Tibial nerve (tissue), 4 donors: ENCODE measurements around the gene PANX2. TPM values are rescaled to one million over a fixed set of nuclear protein-coding genes. Genes with fewer than 3 reads are reported as not detected.

Source experiments
- DNase-seq, 2 donors: peaks; one replicate each; pipeline ENCODE4 v3.0.0-alpha.2; 2019; ENCODE audit warnings: low spot score in 2 of 2
- H3K27ac ChIP-seq, 4 donors: fragments of 200-600 bp; sonication (generic) in 3 of 4; one replicate each; pipeline ENCODE4 v1.5.1; 2017 to 2019; ENCODE audit warnings: mild to moderate bottlenecking in 1 of 4
- H3K27me3 ChIP-seq, 2 donors: fragments of 200-600 bp; sonication (generic) in 1 of 2; one replicate each; pipeline versions ENCODE4 v1.5.1 to v1.6.0; 2017 to 2019
- H3K36me3 ChIP-seq, 3 donors: fragments of 200-600 bp; sonication (generic); one replicate each; pipeline ENCODE4 v1.5.1; 2018 to 2019
- H3K4me1 ChIP-seq, 4 donors: fragments of 200-600 bp; sonication (generic) in 3 of 4; one replicate each; pipeline ENCODE4 v1.5.1; 2017 to 2019
- H3K4me3 ChIP-seq, 4 donors: fragments of 200-600 bp; sonication (generic) in 3 of 4; one replicate each; pipeline ENCODE4 v1.5.1; 2017 to 2019; ENCODE audit warnings: mild to moderate bottlenecking in 1 of 4, moderate library complexity in 1 of 4
- H3K9me3 ChIP-seq, 4 donors: fragments of 200-600 bp; sonication (generic) in 3 of 4; one replicate each; pipeline ENCODE4 v1.5.1; 2017 to 2019
- EP300 ChIP-seq, 2 donors: sonication (generic); formaldehyde crosslinking; IDR thresholded peaks; one replicate each; pipeline ENCODE4 v1.6.1; 2017; ENCODE audit warnings: antibody characterized with exemption in 2 of 2, mild to moderate bottlenecking in 1 of 2
- POLR2A ChIP-seq, 2 donors: fragments of 450-650 bp; IDR thresholded peaks; one replicate each; pipeline ENCODE4 v1.6.1; 2017; ENCODE audit warnings: antibody characterized with exemption in 2 of 2, mild to moderate bottlenecking in 2 of 2, moderate library complexity in 2 of 2
- WGBS, 2 donors: methylation state at CpG; one replicate each; pipeline ENCODE4 v1.1.5; 2018; 5-methylcytosine and 5-hydroxymethylcytosine counted together
- total RNA-seq, 4 donors: library from RNA; depleted of rRNA; stranded (reverse); fragments of >200 nt; gene quantifications; one replicate each; pipeline ENCODE4 v1.1.0, GENCODE V29; 2016
- TF ChIP-seq, protein P1 (sequence below), 5 experiments: fragments of 200-600 bp in 3 of 5; fragments of 450-650 bp in 2 of 5; sonication (generic) in 3 of 5; IDR thresholded peaks; one replicate each; pipeline ENCODE4 v1.5.1; 2016 to 2019; ENCODE audit warnings: antibody characterized with exemption in 5 of 5, mild to moderate bottlenecking in 3 of 5, moderate library complexity in 2 of 5

The PANX2 gene
- total RNA-seq, 4 donors from 2014 or later = 0.30 TPM; not detected in 3

GRCh38 chr22:50219800-50220602, 49.5 kb downstream of the PANX2 start:
- H3K4me3 ChIP-seq = no peak overlapping the region
- DNase-seq = no peak
- no peaks in the 10 kb centered on the region for H3K27me3 ChIP-seq
- H3K27ac ChIP-seq = no peak overlapping the region
- no peaks in the 10 kb centered on the region for H3K9me3 ChIP-seq
- peaks cover 0 to 24% (median 0%) of the 10 kb centered on the region in 4 donors for H3K4me1 ChIP-seq
- 85 to 89% methylated on average over 9 to 21 of the region's 25 CpGs for WGBS, 2 donors
- H3K36me3 ChIP-seq = peaks cover 9 to 100% (median 61%) of the 10 kb centered on the region in 3 donors
- TF ChIP-seq EP300 (IDR thresholded peaks at IDR 0.05) = no peak
- TF ChIP-seq POLR2A (IDR thresholded peaks at IDR 0.05) = no peak
- TF ChIP-seq, protein P1, sequence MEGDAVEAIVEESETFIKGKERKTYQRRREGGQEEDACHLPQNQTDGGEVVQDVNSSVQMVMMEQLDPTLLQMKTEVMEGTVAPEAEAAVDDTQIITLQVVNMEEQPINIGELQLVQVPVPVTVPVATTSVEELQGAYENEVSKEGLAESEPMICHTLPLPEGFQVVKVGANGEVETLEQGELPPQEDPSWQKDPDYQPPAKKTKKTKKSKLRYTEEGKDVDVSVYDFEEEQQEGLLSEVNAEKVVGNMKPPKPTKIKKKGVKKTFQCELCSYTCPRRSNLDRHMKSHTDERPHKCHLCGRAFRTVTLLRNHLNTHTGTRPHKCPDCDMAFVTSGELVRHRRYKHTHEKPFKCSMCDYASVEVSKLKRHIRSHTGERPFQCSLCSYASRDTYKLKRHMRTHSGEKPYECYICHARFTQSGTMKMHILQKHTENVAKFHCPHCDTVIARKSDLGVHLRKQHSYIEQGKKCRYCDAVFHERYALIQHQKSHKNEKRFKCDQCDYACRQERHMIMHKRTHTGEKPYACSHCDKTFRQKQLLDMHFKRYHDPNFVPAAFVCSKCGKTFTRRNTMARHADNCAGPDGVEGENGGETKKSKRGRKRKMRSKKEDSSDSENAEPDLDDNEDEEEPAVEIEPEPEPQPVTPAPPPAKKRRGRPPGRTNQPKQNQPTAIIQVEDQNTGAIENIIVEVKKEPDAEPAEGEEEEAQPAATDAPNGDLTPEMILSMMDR (IDR thresholded peaks at IDR 0.05) = no peak

DNA sequence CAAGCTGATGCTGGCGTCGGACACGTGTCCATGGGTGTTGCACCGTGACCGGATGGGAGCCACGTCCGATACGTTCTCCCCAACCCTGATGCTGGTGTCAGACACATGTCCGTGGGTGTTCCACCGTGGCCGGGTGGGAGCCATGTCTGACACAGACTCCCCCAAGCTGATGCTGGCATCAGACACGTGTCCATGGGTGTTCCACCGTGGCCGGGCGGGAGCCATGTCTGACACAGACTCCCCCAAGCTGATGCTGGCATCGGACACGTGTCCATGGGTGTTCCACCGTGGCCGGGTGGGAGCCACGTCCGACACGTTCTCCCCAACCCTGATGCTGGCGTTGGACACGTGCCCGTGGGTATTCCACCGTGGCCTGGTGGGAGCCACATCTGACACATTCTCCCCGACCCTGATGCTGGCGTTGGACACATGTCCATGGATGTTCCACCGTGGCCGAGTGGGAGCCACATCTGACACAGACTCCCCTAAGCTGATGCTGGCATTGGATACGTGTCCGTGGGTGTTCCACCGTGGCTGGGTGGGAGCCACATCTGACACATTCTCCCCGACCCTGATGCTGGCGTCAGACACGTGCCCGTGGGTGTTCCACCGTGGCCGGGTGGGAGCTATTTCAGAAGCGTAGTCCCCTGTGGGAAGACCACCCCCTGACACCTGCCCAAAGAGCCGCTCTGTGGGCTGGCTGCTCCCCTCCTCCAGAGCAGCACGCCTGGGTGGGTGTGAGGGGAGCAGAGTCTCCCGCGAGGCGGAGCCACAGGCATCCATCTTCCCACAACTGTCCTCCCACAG, 50.3 kb downstream of the PANX2 start:
- no peak for DNase-seq

GRCh38 chr22:50221410-50222300, 51.1 kb downstream of the PANX2 start:
- Histone ChIP-seq H3K9me3 (no peaks in the 10 kb centered on the region), H3K27ac (no peak overlapping the region), H3K27me3 (no peaks in the 10 kb centered on the region), H3K4me3 (no peak overlapping the region), H3K36me3 (peaks cover 7 to 100% (median 57%) of the 10 kb centered on the region in 3 donors), H3K4me1 (peaks cover 0 to 9% (median 0%) of the 10 kb centered on the region in 4 donors)
- WGBS, 2 donors = 86 to 95% methylated on average over 12 to 17 of the region's 19 CpGs
- TF ChIP-seq POLR2A (IDR thresholded peaks at IDR 0.05) = no peak
- no peak for TF ChIP-seq EP300 (IDR thresholded peaks at IDR 0.05)
- TF ChIP-seq, protein P1 (IDR thresholded peaks at IDR 0.05) = no peak
- no peak for DNase-seq

More for the DNA sequence above, 50.3 kb downstream of the PANX2 start:
- no peak for TF ChIP-seq EP300 (IDR thresholded peaks at IDR 0.05)
- TF ChIP-seq POLR2A (IDR thresholded peaks at IDR 0.05) = no peak
- TF ChIP-seq, protein P1 (IDR thresholded peaks at IDR 0.05) = no peak
- Histone ChIP-seq H3K4me3 (no peak overlapping the region), H3K27ac (no peak overlapping the region), H3K9me3 (no peaks in the 10 kb centered on the region), H3K27me3 (no peaks in the 10 kb centered on the region), H3K36me3 (peaks cover 9 to 100% (median 65%) of the 10 kb centered on the region in 3 donors), H3K4me1 (peaks cover 0 to 16% (median 0%) of the 10 kb centered on the region in 4 donors)
- 91 to 92% methylated on average over 35 to 39 of the region's 45 CpGs for WGBS, 2 donors

DNA sequence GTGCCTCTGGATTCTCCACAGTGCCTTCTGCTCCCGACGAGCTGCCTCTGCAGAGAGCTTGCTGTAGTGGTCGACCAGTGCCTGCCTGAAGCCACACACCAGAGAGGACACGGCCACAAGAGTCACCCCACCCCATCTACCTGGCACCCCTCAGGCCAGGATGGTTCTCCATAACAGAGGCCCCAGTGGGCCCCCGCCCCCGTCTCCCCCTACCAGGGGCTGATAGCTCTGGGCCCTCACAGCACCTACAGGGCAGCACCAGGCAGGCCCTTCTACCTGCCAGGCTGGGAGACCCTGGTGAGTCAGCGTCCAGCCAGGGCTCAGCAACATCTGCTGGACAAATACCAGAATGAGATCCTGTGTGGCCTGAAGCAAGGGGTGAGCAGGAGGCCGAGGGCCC, 52.0 kb downstream of the PANX2 start:
- Histone ChIP-seq H3K27ac (no peak overlapping the region), H3K4me1 (peaks cover 0 to 9% (median 0%) of the 10 kb centered on the region in 4 donors), H3K4me3 (no peak overlapping the region), H3K36me3 (peaks cover 5 to 100% (median 49%) of the 10 kb centered on the region in 3 donors), H3K27me3 (no peaks in the 10 kb centered on the region), H3K9me3 (no peaks in the 10 kb centered on the region)
- DNase-seq = no peak
- 90 to 91% methylated on average over 6 to 8 of the region's 8 CpGs for WGBS, 2 donors
- TF ChIP-seq, protein P1 (IDR thresholded peaks at IDR 0.05) = no peak
- TF ChIP-seq POLR2A (IDR thresholded peaks at IDR 0.05) (no peak), EP300 (IDR thresholded peaks at IDR 0.05) (no peak)
